IMR-90 (cell line): ENCODE data around the gene MCM3AP. TPM values are rescaled to one million over a fixed set of nuclear protein-coding genes. Genes with fewer than 3 reads are reported as not detected.

Experiments
- ATAC-seq: fragments of 200-7000 bp; cut with Tn5 transposase; 2 replicates; pipeline ENCODE4 v1.9.1; 2020; ENCODE audit warnings: low read depth, mild to moderate bottlenecking, moderate library complexity
- BruUV-seq: library from RNA; stranded (reverse); fragments of 400-500 nt; replicated peaks from 2 replicates; lab custom pipeline; 2021; lab: Mats Ljungman, UMichigan
- CTCF ChIA-PET: fragments of 300-600 bp; formaldehyde crosslinking; extraction: SDS; loops from one replicate; lab custom pipeline; 2021; ENCODE audit warnings: antibody characterized with exemption; lab: Yijun Ruan, JAX
- POLR2A ChIA-PET: fragments of 300-600 bp; sonication (Branson Sonifier 250); formaldehyde crosslinking; loops from one replicate; lab custom pipeline; 2022; ENCODE audit warnings: antibody characterized with exemption; ENCODE audit not compliant: unreplicated experiment; lab: Charles Lee
- DNase-seq: peaks from one replicate; pipeline ENCODE4 v3.0.0; 2013
- H2AFZ ChIP-seq: replicated peaks from 2 replicates; pipeline ENCODE3; 2013; ENCODE audit warnings: low read length, mild to moderate bottlenecking; ENCODE audit not compliant: poor library complexity
- H2AK5ac ChIP-seq: 2 replicates; pipeline ENCODE4 v1.6.1; 2013; ENCODE audit warnings: low read depth, low read length, inconsistent platforms
- H2AK9ac ChIP-seq: replicated peaks from 2 replicates; pipeline ENCODE3; 2013; ENCODE audit warnings: mild to moderate bottlenecking, low read depth, low read length, moderate library complexity; ENCODE audit not compliant: poor library complexity
- H2BK120ac ChIP-seq: 2 replicates; pipeline ENCODE4 v1.6.1; 2013; ENCODE audit warnings: low read depth, low read length, inconsistent platforms
- H2BK15ac ChIP-seq: 3 replicates; pipeline ENCODE4 v1.6.1; 2013; ENCODE audit warnings: low read depth, low read length, inconsistent platforms
- H2BK20ac ChIP-seq: 2 replicates; pipeline ENCODE4 v1.6.1; 2013; ENCODE audit warnings: low read depth, mild to moderate bottlenecking, inconsistent platforms, low read length, moderate library complexity
- H2BK5ac ChIP-seq: 2 replicates; pipeline ENCODE4 v1.6.1; 2013; ENCODE audit warnings: mild to moderate bottlenecking, low read depth, low read length, inconsistent platforms; ENCODE audit not compliant: poor library complexity, severe bottlenecking
- H3K14ac ChIP-seq: replicated peaks from 2 replicates; pipeline ENCODE4 v1.6.1; 2013; ENCODE audit warnings: low read depth, low read length, inconsistent platforms
- H3K18ac ChIP-seq: 2 replicates; pipeline ENCODE4 v1.6.1; 2013; ENCODE audit warnings: low read depth, low read length, control low read depth
- H3K23ac ChIP-seq: 2 replicates; pipeline ENCODE4 v1.6.1; 2013; ENCODE audit warnings: low read depth, low read length, inconsistent platforms
- H3K27ac ChIP-seq: 2 replicates; pipeline ENCODE4 v1.5.1; 2013; ENCODE audit warnings: mild to moderate bottlenecking, control low read depth, low read length; ENCODE audit not compliant: insufficient read depth
- H3K27me3 ChIP-seq: 2 replicates; pipeline ENCODE4 v1.6.1; 2013; ENCODE audit warnings: low read length; ENCODE audit not compliant: control insufficient read depth, insufficient read depth
- H3K36me3 ChIP-seq: 2 replicates; pipeline ENCODE4 v1.6.1; 2013; ENCODE audit warnings: low read length, mixed read lengths; ENCODE audit not compliant: control insufficient read depth, insufficient read depth
- H3K4ac ChIP-seq: 2 replicates; pipeline ENCODE4 v1.6.1; 2013; ENCODE audit warnings: low read depth, low read length, inconsistent platforms
- H3K4me1 ChIP-seq: 2 replicates; pipeline ENCODE4 v1.6.1; 2013; ENCODE audit warnings: low read length, mixed read lengths; ENCODE audit not compliant: control insufficient read depth, insufficient read depth
- H3K4me2 ChIP-seq: 2 replicates; pipeline ENCODE4 v1.6.1; 2013; ENCODE audit warnings: low read depth, mild to moderate bottlenecking, control low read depth, low read length, moderate library complexity
- H3K4me3 ChIP-seq: 2 replicates; pipeline ENCODE4 v1.5.1; 2013; ENCODE audit warnings: low read depth, mild to moderate bottlenecking, control low read depth, low read length, moderate library complexity; ENCODE audit not compliant: insufficient read depth
- H3K56ac ChIP-seq: 2 replicates; pipeline ENCODE4 v1.6.1; 2013; ENCODE audit warnings: low read length, inconsistent platforms; ENCODE audit not compliant: insufficient read depth; ENCODE audit errors: extremely low read depth
- H3K79me1 ChIP-seq, 2 experiments: 2 replicates each; pipeline ENCODE4 v1.6.1; 2013; ENCODE audit warnings: low read length in 2 of 2, inconsistent platforms in 1 of 2, low read depth in 1 of 2
- H3K9ac ChIP-seq: 2 replicates; pipeline ENCODE4 v1.6.1; 2013; ENCODE audit warnings: low read depth, low read length, control low read depth
- H3K9me1 ChIP-seq: 2 replicates; pipeline ENCODE4 v1.6.1; 2013; ENCODE audit warnings: low read length, inconsistent platforms; ENCODE audit not compliant: insufficient read depth
- H3K9me3 ChIP-seq: 2 replicates; pipeline ENCODE4 v1.6.1; 2013; ENCODE audit warnings: low read length; ENCODE audit not compliant: control insufficient read depth, insufficient read depth
- H4K20me1 ChIP-seq: 2 replicates; pipeline ENCODE4 v1.6.1; 2013; ENCODE audit warnings: low read length, inconsistent platforms; ENCODE audit not compliant: insufficient read depth
- H4K5ac ChIP-seq: 2 replicates; pipeline ENCODE4 v1.6.1; 2013; ENCODE audit warnings: mild to moderate bottlenecking, low read depth, low read length, control low read depth
- H4K8ac ChIP-seq, 2 experiments: 2 replicates each; pipeline ENCODE4 v1.6.1; 2013; ENCODE audit warnings: low read depth in 2 of 2, low read length in 2 of 2, control low read depth in 1 of 2, inconsistent platforms in 1 of 2
- H4K91ac ChIP-seq: 2 replicates; pipeline ENCODE4 v1.6.1; 2013; ENCODE audit warnings: low read depth, low read length, inconsistent platforms; ENCODE audit not compliant: insufficient read depth
- CHD1 ChIP-seq: IDR thresholded peaks from 2 replicates; pipeline ENCODE4 v1.6.1; 2012; ENCODE audit warnings: low read depth, low read length, improper control_type of control experiment
- CTCF ChIP-seq: conservative IDR thresholded peaks from 2 replicates; pipeline ENCODE4 v1.5.1; 2012; ENCODE audit warnings: mild to moderate bottlenecking, low read depth, low read length, improper control_type of control experiment
- ELK1 ChIP-seq: fragments of 150-350 bp; IDR thresholded peaks from 2 replicates; pipeline ENCODE4 v1.6.1; 2016; ENCODE audit warnings: low read depth, mild to moderate bottlenecking, low read length, moderate library complexity, borderline replicate concordance
- FOS ChIP-seq: fragments of 150-350 bp; IDR thresholded peaks from 2 replicates; pipeline ENCODE4 v1.6.1; 2016; ENCODE audit warnings: low read depth, low read length
- MAFK ChIP-seq: IDR thresholded peaks from 2 replicates; pipeline ENCODE4 v1.6.1; 2012; ENCODE audit warnings: low read depth, low read length, improper control_type of control experiment
- MAZ ChIP-seq: IDR thresholded peaks from 2 replicates; pipeline ENCODE4 v1.6.1; 2012; ENCODE audit warnings: low read depth, mild to moderate bottlenecking, low read length, improper control_type of control experiment, moderate library complexity, borderline replicate concordance
- MXI1 ChIP-seq: IDR thresholded peaks from 2 replicates; pipeline ENCODE4 v1.6.1; 2012; ENCODE audit warnings: low read depth, mild to moderate bottlenecking, low read length, moderate library complexity, borderline replicate concordance
- POLR2A ChIP-seq: IDR thresholded peaks from 2 replicates; pipeline ENCODE4 v1.6.1; 2012; ENCODE audit warnings: mild to moderate bottlenecking, low read depth, low read length
- RAD21 ChIP-seq: IDR thresholded peaks from 2 replicates; pipeline ENCODE4 v1.6.1; 2012; ENCODE audit warnings: low read length, improper control_type of control experiment
- RCOR1 ChIP-seq: IDR thresholded peaks from 2 replicates; pipeline ENCODE4 v1.6.1; 2012; ENCODE audit warnings: mild to moderate bottlenecking, low read length, improper control_type of control experiment; ENCODE audit not compliant: insufficient replicate concordance
- RFX5 ChIP-seq: IDR thresholded peaks from 2 replicates; pipeline ENCODE4 v1.8.0; 2012; ENCODE audit warnings: low read depth, mild to moderate bottlenecking, low read length, moderate library complexity
- WGBS, 2 experiments: methylation state at CpG; one replicate each; pipeline versions ENCODE4 v1.1.5 to v1.1.7; 2013; ENCODE audit warnings: missing lambda C conversion rate in 2 of 2; ENCODE audit not compliant: insufficient read length in 1 of 2; ENCODE audit errors: extremely low coverage in 2 of 2; 5-methylcytosine and 5-hydroxymethylcytosine counted together
- dilution Hi-C: fragments of 300-500 bp; cut with HindIII; formaldehyde crosslinking; loops from one replicate; pipeline ENCODE4 v1.14.3; 2018; ENCODE audit warnings: low sequenced_read_pairs; ENCODE audit not compliant: unreplicated experiment
- in situ Hi-C: fragments of 300-500 bp; cut with MboI; formaldehyde crosslinking; loops from 3 replicates; pipeline ENCODE4 v1.14.3; 2019; ENCODE audit warnings: low sequenced_read_pairs, inconsistent platforms, mixed read lengths
- intact Hi-C: fragments of 100-400 bp; cut with micrococcal nuclease; formaldehyde crosslinking; loops from 2 replicates; pipeline ENCODE4 v1.10.0; 2022
- polyA plus RNA-seq, 3 experiments: library from polyadenylated mRNA; depleted of rRNA; stranded (reverse); fragments of >200 nt; gene quantifications; 2 replicates each; pipeline ENCODE4 v1.2.3, GENCODE V29; 2012; ENCODE audit warnings: low replicate concordance in 1 of 3
- total RNA-seq: library from RNA; depleted of rRNA; stranded (reverse); fragments of >200 nt; gene quantifications from 2 replicates; pipeline ENCODE4 v1.2.3, GENCODE V29; 2012

The MCM3AP gene
- total and polyA plus RNA-seq, 2 of the 4 experiments (the other 2 are of a cell fraction), result 46.5 to 63.1 TPM

- Histone ChIP-seq H3K9me1 (0 out of 2 replicates have a peak, but pooled peaks cover 3% of the 10 kb centered on the region), H2BK15ac (no peak overlapping the region), H3K27ac (no peak overlapping the region), H4K91ac (no peak overlapping the region), H3K9ac (no peak overlapping the region), H2BK20ac (no peak overlapping the region), H3K56ac (no peak overlapping the region), H3K14ac (no peak overlapping the region), H2AK9ac (no peak overlapping the region), H2BK120ac (no peak overlapping the region), H3K23ac (no peak overlapping the region), H3K4me2 (no peak overlapping the region), H2AFZ (peak overlapping the region; percentile 23), H4K8ac (no peak overlapping the region), H3K4ac (no peak overlapping the region), H2AK5ac (no peak overlapping the region), H2BK5ac (no peak overlapping the region), H3K79me1 (peaks cover 7 to 34% of the 10 kb centered on the region in 2 experiments; a peak in 3 of 4 replicates), H3K36me3 (peaks cover 81% of the 10 kb centered on the region), H3K27me3 (no peaks in the 10 kb centered on the region), H3K9me3 (no peaks in the 10 kb centered on the region), H4K5ac (no peak overlapping the region), H3K4me1 (no peaks in the 10 kb centered on the region), H3K18ac (no peak overlapping the region), H3K4me3 (no peak overlapping the region), H4K20me1 (peaks cover 16% of the 10 kb centered on the region)
- CTCF ChIA-PET, result no interaction called here
- POLR2A ChIA-PET, result no interaction called here
- WGBS, 2 experiments, result 96% methylated on average over 9 of the region's 10 CpGs; no CpG with 5 or more reads in 1 of the 2 experiments
- in situ Hi-C loops, result no loop called here
- no peak for DNase-seq
- TSS peak; percentile 9 for BruUV-seq
- TF ChIP-seq RCOR1 (no peak), ELK1 (no peak), RAD21 (no peak), MAZ (no peak), MAFK (no peak), MXI1 (no peak), POLR2A (no peak), RFX5 (no peak), CTCF (no peak), CHD1 (no peak), FOS (no peak)
- intact Hi-C loops, result no loop called here
- dilution Hi-C loops, result no loop called here
- no peak for ATAC-seq
Measured at GRCh38 chr21:46269466-46269865, 15.9 kb downstream of the MCM3AP start.
